ENCODE measurements around the gene PGAP1.

The PGAP1 gene, protein sequence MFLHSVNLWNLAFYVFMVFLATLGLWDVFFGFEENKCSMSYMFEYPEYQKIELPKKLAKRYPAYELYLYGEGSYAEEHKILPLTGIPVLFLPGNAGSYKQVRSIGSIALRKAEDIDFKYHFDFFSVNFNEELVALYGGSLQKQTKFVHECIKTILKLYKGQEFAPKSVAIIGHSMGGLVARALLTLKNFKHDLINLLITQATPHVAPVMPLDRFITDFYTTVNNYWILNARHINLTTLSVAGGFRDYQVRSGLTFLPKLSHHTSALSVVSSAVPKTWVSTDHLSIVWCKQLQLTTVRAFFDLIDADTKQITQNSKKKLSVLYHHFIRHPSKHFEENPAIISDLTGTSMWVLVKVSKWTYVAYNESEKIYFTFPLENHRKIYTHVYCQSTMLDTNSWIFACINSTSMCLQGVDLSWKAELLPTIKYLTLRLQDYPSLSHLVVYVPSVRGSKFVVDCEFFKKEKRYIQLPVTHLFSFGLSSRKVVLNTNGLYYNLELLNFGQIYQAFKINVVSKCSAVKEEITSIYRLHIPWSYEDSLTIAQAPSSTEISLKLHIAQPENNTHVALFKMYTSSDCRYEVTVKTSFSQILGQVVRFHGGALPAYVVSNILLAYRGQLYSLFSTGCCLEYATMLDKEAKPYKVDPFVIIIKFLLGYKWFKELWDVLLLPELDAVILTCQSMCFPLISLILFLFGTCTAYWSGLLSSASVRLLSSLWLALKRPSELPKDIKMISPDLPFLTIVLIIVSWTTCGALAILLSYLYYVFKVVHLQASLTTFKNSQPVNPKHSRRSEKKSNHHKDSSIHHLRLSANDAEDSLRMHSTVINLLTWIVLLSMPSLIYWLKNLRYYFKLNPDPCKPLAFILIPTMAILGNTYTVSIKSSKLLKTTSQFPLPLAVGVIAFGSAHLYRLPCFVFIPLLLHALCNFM

DNA sequence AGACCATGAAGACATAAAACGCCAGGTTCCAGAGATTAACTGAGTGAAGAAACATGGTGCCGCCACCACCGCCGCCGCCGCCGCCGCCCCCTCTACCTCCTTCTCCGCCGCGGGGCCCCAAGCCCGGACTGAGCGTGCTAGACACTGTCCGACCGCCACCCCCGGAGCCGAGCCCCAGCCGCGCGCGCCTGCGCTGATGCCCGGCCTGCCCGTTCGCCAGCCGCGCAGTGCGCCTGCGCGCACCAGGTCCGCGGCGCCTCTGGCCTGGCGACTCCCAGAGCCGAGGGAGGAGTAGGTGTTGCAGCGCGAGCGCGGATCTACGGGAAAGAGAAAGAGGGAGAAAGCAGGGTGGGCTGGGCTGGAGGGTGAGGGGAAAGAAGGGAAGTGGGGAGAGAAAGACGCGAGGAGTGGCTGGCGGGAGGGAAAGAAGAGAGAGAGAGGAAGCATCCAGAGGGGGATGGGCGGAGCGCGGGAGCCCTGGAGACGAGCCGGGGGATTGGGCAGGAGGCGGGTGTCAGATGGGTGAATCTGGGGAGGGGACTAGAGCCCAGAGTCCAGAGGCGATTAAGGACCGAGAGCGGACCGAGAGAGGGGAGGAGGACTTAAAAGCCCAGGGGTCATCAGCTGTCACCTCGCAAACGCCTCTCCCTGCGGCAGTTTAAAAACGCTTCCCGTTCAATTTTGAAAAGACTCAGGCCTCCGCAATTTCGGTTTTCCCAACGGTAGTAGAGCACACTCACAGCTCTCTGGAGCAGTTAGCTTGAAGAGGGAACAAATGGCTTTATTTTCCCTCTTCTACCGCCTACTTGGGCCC is at the start of gene PGAP1:
PGAP1 (minus strand) TSS at position 146 of the 814 bp plus-strand sequence; CDS start at position 55, 91 bp downstream.
- DNase-seq, result peak; percentile 97

DNA sequence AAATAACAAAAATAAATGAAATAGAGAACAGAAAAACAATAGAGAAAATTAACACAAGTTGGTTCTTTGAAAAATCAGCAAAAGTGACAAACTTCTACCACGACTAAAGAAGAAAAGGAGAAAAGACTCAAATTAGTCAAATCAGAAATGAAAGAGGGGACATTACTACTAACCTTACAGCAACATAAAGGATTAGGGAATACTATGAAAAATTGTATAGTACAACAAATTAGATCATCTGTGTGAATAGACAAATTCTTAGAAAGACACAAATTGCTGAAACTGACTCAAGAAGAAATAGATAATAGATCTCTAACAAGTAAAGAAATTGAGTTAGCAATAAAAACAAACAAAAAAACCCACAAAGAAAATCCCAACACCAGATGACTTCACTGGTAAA is 48.5 kb upstream of the PGAP1 start:
- no peak for DNase-seq

DNA sequence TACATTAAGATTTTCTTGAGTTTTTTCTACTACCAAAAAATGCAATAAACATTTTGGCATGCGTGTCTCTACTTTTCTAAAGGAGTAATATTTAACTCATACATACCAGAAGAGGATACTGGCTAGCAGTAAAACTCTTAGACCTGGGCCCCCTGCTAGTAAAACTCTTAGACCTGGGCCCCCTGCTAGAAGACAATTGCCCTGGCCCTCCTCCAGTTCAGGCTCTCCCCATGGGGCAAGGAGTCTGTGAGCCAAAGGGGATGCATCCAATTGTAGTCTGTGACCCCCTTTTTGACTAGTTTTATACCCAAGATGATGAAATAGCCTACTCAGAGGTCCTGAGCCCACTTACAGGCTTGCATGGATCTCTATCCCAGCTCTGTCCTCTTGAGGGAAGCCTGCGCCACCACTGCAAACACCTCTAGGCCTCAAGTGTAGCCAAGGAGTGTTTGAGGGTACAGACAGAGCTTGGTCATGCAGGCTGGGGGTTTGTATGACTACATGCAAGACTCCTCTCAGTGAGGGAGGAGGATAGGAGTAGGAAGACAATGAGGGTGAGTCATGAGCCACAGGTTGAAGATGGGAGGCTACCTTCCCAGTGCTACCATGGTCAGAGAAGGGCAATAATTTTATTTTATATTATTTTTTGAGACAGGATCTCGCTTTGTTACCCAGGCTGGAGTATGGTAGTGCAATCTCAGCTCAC is 45.2 kb upstream of the PGAP1 start:
- DNase-seq, result no peak

DNA sequence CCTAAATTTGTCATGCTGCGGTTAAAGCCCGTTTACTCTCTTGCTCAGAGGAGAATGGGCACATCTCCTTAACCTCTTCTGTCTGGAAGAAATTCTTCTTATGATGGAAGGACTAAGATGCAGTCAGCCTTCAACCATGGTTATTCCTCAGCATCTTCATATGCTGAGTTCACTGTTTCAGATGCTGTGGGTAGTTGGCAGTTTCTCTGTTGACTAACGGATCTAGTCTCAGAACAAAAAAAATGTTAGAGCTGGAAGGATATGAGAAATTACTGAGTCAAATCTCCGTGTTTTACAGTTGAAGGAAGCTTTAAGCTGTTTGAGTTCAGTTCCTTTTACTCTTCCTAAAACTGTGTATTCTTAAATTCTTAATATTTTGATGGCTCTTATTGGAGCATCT is 43.6 kb upstream of the PGAP1 start:
- DNase-seq, result no peak

DNA sequence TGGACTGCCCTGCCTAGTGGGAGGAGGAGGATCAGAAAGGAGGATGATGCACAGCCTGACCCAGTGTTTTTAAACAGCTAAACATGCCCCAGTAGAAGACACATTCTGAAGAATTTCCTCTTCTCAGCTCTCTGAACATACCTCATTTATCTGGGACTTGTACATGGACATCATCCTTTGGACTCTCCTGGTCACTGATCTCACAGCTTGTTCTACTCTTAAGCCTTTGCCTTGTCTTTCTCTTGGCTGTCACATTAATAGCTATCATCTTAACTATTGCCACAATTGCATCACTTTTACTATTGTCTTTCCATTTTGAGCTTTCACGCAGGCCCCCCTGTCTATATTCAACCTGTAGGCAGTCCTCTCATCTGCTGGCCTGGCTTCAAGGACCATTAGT is 42.0 kb upstream of the PGAP1 start:
- no peak for DNase-seq

DNA sequence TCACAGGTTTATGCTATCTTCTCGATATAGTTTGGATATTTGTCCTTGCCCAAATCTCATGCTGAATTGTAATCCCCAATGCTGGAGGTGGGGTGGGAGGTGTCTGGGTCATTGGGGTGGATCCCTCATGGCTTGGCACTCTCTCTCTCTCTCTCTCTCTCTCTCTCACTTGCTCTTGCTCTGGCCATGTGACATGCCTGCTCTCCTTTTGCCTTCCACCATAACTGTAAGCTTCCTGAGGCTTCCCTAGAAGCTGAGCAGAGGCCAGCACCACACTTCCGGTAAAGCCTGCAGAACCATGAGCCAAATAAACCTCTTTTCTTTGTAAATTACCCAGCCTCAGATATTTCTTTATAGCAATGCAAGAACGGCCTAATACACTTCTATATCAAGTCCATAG is 41.3 kb upstream of the PGAP1 start:
- no peak for DNase-seq

DNA sequence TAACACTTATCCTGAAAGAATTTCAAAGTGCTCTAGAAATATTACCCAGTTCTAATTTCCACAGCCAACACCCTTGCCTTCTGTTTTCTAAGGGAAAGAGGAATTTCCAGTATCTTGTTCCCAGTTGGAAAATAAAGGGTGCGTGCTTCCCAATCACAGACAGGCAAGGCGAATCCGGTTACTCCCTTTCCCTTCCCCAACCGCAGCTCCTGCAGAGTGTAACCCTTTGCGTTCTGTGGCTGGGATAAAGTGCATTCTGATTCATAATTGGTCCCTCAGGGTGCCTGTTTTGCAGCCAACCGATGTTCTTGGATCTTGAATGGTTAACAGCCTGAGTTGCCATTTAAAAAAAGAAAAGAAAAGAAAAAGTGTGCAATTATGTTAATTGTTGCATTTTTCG is 40.6 kb upstream of the PGAP1 start:
- no peak for DNase-seq

DNA sequence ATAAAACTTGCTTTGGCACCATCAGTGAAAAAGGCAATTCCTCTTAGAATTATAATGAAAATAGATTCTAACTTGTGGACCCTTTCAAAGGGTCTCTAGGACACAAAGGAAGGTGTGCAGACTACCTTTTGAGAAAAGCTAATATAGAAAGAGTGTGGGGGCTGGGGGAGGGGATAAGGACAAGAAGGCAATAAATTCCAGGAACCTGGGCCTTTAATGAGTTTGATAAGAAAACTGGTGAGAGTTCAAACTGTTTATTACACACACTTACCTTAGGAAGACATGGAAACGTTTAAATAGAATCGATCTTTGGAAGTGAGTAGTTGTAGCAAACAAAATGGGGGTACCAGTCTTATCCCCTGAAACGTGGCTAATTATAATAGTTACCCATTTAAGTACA is 39.6 kb upstream of the PGAP1 start:
- no peak for DNase-seq

DNA sequence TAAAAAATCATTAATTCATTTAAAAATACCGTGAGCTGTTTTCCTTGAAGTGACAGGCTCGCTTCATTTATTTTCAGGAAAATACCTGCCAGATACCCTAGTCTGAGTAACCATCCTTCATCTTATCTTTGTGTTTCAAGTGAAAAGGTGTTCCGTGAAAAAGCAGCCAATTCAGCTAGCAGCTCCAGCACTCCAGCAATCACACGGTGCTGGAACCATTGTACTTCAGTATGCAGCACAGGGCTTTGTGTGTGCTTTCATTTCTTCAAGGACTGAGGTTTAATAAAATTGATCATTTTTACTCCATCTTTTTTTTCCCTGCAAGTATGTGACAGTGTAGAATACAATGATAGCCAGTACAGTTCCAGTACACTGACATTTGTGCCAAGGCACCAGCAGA is 39.1 kb upstream of the PGAP1 start:
- no peak for DNase-seq

DNA sequence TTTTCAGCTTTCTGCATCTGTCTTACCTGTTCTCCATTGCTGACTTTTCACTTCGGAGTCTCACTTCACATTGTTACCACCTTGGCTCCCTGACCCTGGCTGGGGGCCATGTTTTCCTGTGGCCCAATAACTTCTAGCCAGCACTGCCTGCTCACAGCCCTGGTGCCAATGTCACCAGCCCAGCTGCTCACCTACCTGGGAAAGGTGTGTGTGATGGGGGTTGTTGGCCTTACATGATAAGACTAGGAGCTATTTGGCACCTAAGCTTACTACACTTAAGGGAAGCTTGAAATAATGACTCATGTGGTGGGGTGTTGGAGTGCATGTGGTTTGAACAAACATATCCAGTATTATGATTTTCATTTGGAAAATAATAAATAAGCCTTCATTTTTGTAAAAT is 37.5 kb upstream of the PGAP1 start:
- no peak for DNase-seq

DNA sequence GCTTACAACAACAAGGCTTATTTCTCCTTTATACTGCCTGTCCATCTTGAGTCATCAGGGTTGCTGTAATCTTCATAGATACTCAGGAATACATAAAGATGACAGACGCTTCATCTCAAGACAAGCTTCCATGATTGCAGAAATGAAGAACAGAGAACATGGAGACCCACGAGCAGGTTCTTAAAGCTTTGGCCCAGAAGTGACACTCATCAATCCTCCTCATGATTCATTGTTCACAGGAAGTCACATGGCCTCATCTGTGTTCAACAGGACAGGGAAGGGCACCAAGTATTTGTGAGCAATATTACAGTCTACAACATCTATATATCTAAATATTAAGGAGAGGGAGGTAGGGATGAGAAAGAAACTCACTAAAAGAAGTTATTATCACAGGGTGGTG is 36.5 kb upstream of the PGAP1 start:
- no peak for DNase-seq

DNA sequence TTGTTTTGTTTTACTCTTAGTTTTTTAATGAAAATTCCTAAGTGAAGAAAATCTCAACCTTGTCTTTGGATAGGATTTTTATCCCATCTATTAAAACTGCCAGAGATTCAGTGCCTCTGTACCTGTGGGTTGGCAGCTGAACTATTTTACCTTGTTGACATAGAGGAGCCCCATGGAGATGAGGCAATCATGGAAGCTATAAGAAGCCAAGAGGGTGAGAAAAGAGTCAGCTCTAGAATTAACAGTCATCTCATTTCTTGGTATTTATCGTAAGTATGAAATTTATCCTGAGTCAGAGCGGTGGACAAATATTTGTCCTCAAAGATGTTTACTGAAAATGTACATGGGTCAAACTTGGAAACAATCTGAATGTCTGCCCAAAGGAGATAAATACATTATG is 35.8 kb upstream of the PGAP1 start:
- DNase-seq, result no peak

DNA sequence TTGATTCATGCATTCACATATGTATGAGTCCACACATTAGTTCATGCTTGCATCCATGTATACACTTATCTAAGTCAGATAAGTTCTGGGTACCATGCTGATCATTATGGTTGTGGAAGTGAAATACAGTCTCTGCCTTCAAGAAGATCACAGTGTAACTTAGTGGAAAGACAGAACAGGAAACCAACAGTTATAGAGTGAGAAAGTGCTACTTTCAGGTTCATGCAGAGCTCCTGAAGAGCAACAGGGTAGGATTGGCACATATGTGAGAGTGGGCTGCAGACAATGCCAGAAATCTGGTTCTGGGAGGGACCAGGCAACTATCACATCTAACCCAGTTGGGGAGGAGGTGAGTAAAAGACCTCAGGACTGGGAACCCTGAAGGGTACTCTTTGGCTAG is 35.4 kb upstream of the PGAP1 start:
- no peak for DNase-seq

DNA sequence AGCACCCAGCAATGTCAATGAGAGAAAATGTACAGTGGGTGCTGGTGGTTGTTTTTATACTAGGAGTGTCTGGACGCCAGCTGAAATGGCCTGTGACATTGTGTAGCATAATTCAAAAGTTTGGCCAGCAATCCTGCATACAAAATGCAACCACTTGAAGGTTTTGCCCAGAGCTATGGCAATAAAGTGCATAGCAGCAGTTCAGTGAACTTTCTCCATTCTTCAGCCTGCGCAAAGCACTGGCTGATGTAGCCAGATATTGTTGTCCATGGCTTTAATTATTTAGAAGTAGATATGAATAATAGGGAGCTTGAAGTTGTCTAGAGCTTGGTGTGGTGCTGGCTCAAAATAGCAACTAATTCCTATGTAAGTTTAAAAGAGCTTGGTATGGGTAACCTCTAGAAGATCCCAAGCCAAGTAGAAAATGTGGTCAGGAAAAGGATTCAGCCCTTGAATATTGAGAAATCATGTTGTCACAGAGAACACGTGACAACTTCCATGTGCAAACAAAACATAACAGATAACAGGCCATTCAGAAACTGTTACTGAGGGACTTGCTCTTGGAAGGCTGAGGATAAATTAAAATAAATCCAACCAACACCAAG is 33.3 kb upstream of the PGAP1 start:
- DNase-seq, result no peak

DNA sequence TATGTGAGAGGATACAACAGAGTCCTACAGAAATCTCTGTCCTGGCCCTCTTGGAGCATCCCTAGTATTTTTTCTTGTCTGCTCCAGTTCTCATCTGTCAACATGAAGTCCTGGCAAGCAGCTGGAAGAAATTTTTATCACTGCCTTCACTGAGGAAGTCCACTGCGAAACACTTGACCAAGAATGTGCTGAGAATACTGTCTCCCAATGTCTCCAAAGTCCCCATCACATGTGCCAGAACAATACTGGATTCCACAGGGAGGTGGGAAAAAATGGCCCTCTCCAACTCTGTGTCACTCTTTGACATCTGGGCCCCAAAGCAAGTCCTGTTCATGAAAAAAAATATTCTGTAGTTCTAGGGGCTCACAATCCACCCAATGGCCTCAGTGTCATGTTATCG is 32.8 kb upstream of the PGAP1 start:
- no peak for DNase-seq

DNA sequence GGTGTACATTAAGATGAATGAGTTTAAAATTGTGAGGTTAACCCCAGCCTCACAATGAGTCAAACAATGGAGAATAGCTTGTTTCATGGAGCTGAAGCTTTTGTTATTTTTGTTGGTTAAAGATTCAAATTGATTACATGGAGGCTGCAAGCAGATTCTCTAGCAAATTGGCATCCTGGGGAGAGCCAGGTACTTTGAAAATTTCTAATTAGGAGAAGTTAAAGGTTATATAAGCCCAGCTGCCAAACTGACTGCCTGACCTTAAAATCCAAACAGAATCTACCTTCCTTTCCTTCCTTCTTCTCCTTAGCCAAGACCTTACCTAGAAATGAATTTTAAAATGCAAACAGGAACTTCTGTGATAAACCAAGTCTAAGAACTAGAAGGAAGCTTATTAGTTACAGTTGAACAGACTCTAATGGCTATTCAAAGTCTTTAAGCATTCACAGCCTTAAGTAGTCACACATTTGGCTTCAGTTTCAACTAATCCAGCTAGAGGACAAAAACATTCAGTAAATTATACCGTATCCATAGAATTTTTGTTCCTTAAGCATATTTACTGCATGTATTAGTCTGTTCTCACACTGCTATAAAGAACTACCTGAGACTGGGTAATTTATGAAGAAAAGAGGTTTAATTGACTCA is 31.5 kb upstream of the PGAP1 start:
- peak; percentile 5 for DNase-seq

DNA sequence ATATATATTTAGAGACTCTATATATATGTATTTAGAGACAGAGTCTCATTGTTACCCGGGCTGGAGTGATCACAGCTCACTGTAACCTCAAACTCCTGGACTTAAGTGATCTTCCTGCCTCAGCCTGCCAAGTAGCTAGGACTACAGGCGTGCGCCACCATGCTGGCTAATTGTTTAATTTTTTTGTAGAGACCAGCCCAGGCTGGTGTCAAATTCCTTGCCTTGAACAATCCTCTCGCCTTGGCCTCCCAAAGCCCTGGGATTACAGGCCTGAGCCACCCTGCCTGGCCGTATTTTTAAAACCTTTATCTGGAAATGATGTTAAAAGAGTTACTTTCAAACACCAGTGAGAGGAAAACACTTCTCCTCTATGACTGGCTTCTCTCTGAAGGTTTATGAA is 30.9 kb upstream of the PGAP1 start:
- DNase-seq, result no peak

DNA sequence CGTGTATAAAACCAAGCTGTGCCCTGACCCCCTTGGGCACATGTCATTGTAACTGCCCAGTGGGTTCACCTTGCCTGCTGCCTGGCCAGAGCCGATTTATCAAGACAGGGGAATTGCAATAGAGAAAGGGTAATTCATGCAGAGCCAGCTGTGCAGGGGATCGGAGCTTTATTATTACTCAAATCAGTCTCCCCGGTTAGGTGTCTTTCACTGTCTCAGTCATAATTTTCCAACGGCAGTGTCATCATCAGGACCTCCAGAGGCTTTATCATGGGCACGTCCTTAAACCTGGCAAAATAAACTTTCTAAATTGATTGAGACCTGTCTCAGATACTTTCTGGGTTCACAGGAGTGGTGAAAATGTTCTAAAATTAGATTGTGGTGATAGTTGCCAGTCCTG is 29.6 kb upstream of the PGAP1 start:
- DNase-seq, result no peak

DNA sequence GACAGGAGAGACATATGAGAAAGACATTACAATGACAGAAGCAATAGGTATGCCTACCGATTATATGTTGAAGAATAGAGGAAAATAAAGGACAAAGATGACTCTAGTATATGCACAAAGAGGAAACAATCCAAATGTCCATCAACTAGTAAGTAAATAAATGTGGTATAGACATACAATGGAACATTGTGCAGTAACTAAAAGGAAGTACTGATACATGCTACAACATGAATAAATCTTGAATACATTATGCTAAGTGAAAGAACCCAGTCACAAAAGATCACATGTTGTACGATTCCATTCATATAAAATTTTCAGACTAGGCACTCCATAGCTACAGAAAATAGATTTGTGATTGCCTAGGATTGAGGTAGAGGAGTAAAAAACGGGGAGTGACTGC is 28.5 kb upstream of the PGAP1 start:
- DNase-seq, result no peak

DNA sequence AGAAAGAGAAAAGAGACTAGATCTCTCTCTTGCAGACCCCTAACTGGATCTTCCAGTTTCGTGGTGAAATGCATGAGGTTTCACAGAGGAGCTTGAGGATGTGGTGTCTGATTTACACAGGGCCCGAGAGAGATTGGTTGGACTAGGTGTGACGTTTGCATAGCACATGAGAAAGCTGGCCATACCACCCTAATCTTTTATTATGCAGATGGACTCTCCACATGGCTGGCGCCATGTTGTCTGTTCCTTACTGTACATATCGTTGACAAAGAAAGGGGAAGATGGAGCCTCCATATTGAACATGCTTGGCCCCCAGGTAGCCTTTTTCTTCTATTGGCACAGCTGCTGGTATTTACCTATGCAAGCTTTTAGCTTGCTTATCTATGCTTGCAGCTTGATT is 27.5 kb upstream of the PGAP1 start:
- DNase-seq, result no peak

DNA sequence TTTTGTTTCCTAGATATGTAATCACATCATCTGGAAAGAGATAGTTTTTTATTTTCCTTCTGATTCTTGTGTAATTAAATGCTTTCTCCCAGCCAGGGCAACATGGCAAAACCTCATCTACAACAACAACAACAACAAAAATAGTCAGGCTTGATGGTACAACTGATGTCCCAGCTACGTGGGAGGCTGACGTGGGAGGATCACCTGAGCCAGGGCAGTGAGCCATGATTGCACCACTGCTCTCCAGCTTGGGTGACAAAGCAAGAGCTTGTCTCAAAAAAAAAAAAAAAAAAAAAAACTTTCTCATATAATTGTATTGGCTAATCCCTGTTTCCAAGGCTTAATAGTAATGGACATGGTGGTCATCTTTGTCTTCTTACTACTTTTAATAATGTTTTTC is 26.4 kb upstream of the PGAP1 start:
- no peak for DNase-seq

DNA sequence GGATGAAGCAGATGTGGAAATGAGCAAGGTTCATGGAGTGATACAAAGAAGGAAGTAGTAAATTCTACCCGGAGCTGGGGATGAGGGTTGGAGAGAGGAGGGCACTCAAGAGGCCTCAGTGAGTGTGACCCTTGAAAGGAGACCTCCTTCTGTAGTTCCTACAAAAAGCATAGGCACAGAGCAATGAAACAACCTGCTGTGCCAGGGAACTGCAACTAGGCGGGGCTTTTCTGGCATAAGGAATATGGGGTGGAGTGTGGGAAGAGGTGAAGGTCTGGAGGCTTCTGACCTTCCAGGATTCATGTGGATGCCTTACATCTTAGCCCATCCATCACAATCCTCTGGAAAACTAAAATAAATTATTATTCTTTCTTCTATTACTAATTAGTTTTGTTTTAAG is 25.5 kb upstream of the PGAP1 start:
- no peak for DNase-seq

Data from DMS79 treated with DMSO at 0.1 percent for 48 hours (cell line).